ENCODE results near the gene CYP51A1.
"Not testable (repeated sequence)": the region's sequence is repeated elsewhere in the genome, so short reads cannot be mapped to it uniquely, and the experiment has no call there.

The CYP51A1 gene

DNA sequence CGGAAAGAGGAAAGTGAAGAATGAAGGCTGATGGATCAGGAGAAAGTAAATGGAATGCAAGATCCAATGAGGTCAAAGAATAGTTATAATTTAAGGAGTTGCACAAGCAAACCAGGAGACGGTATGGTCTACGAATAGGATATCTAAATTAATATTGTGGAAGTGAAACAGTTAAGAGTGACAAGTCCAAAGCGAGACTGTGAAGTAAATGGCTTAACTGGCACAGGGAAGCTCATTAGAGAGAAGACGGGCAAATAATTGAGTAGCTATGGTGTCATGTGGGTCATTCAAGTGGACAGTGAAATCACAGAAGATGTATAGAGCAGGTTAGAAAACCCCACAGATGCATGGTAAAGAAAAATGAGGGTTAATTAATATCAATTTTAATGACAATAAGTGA, 3.2 kb downstream of the CYP51A1 start:
- DNase-seq (ENCODE audit: low read depth in 2 of 2) = no peak

GRCh38 chr7:92121681-92122080, 12.6 kb downstream of the CYP51A1 start:
- DNase-seq (ENCODE audit: low read depth in 2 of 2) = no peak

GRCh38 chr7:92119213-92119759, 15.0 kb downstream of the CYP51A1 start:
- no peak for DNase-seq (ENCODE audit: low read depth in 2 of 2)

- DNase-seq (ENCODE audit: low read depth in 2 of 2) = no peak
These were observed 17.3 kb downstream of the CYP51A1 start for GRCh38 chr7:92116949-92117348.

DNA sequence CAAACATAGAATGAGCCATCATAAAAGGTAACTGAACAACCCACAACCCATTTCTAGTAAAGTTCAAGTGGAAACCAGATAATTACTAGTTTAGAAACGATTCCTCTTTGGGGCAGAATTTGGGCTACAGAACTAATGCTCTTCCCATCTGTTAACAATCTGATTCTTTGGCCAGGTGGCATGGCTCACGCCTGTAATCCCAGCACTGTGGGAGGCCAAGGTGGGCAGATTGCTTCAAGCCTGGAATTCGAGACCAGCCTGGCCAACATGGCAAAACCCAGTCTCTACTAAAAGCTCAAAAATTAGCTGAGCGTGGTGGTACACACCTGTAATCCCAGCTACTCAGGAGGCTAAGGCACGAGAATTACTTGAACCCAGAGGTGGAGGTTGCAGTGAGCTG, 18.5 kb downstream of the CYP51A1 start:
- no peak for DNase-seq (ENCODE audit: low read depth in 2 of 2)

DNA sequence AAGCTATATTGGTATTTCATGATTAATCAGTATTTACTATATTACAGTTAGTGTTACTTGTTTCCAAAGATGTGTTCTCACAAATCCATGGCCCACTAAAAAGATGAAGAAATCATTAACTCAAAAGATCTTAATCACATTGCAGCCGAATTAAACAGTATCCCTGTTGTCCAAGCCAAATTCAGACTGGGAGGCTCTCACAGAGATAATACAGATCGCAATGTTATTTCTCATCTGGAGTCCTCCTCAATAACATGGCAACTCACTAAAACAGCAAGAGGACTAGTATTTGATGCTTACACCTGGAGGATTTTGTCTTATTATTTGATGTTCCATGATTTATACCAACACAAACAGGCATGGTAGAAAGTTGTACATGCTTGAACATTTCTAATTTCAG, 23.4 kb downstream of the CYP51A1 start:
- DNase-seq (ENCODE audit: low read depth in 2 of 2) = no peak

GRCh38 chr7:92108821-92109220, 25.5 kb downstream of the CYP51A1 start:
- DNase-seq (ENCODE audit: low read depth in 2 of 2) = no peak

DNA sequence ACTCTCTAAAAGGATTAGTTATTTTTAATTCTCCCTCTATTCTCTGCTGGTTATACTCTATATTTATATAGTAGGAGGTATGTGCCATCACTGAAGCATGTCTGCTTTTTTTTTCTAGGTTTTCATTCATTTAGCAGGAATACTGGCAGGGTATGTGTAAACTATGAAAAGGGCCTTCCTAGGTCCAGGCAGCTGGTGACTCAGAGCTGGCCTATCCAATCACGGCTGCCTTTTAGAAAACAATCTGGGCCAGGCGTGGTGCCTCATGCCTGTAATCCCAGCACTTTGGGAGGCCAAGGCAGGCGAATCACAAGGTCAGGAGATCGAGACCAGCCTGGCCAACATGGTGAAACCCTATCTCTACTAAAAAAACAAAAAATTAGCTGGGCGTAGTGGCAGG, 31.4 kb downstream of the CYP51A1 start:
- DNase-seq (ENCODE audit: low read depth in 2 of 2) = not testable (repeated sequence)

DNA sequence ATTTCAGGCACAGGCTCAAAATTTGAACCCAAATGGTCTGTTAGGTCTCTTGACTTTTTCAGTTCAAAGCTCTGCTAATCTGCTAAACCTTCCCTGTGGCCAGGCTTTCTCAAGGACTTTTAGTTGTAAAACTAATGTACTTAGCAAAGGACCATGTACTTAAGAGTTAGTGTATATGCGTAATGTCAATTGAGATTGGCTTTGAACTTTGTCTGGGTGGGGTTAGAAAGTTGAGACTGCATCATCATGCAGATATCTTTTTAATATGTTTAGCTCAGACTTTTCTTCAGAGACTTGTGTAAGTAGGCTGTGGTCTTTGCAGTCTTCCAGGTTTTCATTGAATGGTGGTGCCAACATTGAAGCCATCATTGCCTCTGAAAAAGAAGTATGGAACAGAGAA, 33.7 kb downstream of the CYP51A1 start:
- DNase-seq (ENCODE audit: low read depth in 2 of 2) = no peak

DNA sequence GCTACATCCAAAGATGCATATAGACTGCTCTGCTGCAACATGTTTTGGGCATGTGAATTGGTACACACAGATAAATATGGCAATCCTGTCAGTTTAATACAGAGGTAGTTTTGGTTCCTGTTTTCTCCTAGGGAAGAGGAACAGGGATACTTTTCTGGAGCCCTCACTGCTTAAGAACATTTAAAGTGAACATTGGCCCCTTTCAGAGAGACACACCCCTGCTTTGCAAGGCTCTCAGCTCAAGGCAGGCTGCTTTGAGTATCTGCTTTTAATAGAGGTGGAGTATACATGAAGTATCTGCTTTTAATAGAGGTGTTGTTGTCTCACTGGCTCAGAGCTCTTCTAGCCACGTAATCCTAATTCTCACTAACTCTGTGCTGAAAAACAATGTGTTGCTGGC, 38.9 kb downstream of the CYP51A1 start:
- no peak for DNase-seq (ENCODE audit: low read depth in 2 of 2)

- no peak for DNase-seq (ENCODE audit: low read depth in 2 of 2)
These were observed 42.1 kb downstream of the CYP51A1 start for GRCh38 chr7:92092210-92092609.

DNA sequence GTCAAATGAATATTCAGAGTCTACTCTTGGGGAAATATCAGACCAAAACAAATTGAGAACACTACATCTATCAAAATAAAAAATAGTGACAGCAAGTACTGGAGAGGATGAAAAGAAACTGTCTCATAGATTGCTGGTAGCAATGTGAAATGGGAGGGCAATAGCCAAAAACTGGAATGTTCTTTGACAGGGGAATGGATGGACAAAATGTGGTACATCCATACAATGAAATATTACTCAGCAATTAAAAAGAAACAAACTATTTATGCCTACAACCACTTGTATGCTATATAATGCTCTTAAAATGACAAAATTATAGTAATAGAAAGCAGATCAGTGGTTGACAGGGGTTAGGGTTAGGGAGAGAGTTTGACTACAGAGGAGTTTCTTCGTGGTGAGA, 46.0 kb downstream of the CYP51A1 start:
- DNase-seq (ENCODE audit: low read depth in 2 of 2) = no peak

GRCh38 chr7:92083922-92084321, 50.4 kb downstream of the CYP51A1 start:
- not testable (repeated sequence) for DNase-seq (ENCODE audit: low read depth in 2 of 2)

DNA sequence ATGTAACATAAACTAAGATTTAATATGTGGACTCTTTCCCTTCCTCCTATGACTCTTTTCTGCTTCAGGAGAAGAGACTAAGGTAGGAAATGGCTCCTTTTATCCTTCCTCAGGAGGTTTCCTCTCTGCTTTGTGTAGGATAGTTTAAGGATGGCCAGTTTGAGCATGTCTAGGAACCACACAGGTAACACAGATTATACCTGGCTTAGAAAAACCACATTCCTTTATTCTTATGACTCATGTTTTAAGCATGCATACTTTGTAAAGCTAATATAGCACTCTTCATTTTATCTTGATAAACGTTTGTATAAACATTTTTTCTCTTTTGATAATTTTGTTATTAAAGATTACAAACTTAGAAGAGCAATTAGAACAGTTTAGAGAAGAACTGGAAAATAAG, 57.8 kb downstream of the CYP51A1 start:
- no peak for DNase-seq (ENCODE audit: low read depth in 2 of 2)

GRCh38 chr7:92075455-92076158, 58.7 kb downstream of the CYP51A1 start:
- DNase-seq (ENCODE audit: low read depth in 2 of 2) = no peak

GRCh38 chr7:92072708-92073107, 61.6 kb downstream of the CYP51A1 start:
- no peak for DNase-seq (ENCODE audit: low read depth in 2 of 2)

GRCh38 chr7:92072121-92072520, 62.2 kb downstream of the CYP51A1 start:
- no peak for DNase-seq (ENCODE audit: low read depth in 2 of 2)

DNA sequence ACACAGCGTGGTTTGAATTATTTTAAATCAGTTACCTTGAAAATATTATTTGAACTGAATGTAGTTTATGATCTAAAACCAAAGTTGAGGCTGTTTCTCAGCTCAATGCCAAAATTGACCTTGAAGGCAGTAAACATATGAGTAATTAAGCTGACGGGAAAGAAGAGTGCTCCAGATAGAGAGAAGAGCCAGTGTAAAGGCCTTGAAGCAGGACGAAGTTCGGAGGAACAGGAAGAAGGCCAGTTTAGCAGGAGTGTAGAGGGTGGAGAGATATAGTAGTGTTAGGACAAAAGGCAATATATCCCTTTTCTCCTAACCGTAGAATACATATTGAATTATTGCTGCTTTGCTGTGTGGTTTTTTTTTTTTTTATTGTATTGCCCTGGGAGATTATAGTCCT, 63.2 kb downstream of the CYP51A1 start:
- DNase-seq (ENCODE audit: low read depth in 2 of 2) = no peak

DNA sequence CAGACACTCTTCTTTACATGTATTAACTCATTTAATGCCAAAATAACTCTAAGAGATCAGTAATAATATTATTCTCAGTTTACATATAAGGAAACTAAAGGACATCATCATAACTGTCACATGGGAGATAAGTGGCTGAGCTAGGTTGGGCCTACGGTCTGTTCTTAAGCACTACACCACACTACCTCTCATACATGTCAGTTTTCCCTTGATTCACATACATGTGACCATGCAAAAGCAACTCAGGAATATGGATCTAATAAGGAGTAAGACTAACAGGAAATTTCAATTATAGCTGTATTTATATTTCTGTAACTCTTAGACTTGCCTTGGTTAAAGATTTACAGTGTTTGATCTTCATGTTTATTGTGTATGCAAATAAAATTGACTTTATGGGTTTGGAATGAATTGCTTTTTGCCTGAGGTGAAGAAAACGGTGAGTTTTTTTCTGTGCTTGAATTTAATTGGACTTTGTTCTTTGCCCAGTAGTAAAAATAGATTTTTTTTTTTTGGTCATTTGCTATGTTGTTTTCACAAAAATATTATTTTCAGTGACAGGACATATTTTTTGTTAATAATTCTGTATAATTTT, 69.7 kb downstream of the CYP51A1 start:
- no peak for DNase-seq (ENCODE audit: low read depth in 2 of 2)

All from stimulated activated CD4-positive, alpha-beta T cell treated with anti-CD3 and anti-CD28 coated beads, Interleukin-12 subunit alpha, Interleukin-12 subunit beta, amount 100 ng/mL, for 24 hours (primary cell).